Fibroblast of mammary gland (primary cell): Measurements from ENCODE around the gene TEX12.
A peak's percentile ranks its signal among the peaks of the same experiment; 100 is the strongest.

ENCODE experiments used
- DNase-seq: peaks from one replicate; pipeline ENCODE4 v3.0.0-alpha.2; 2010; ENCODE audit warnings: low read depth
- H3K4me3 ChIP-seq: 2 replicates; pipeline ENCODE4 v1.5.1; 2011; ENCODE audit warnings: low read depth, mild to moderate bottlenecking, low read length, moderate library complexity; ENCODE audit not compliant: control insufficient read depth
- CTCF ChIP-seq: conservative IDR thresholded peaks from 2 replicates; pipeline ENCODE4 v1.5.1; 2011; ENCODE audit warnings: low read depth, low read length, inconsistent platforms; ENCODE audit not compliant: control insufficient read depth, insufficient read depth

The TEX12 gene

GRCh38 chr11:112210890-112211289, 43.7 kb downstream of the TEX12 start:
- TF ChIP-seq CTCF = no peak
- no peak overlapping the region for H3K4me3 ChIP-seq
- no peak for DNase-seq

- TF ChIP-seq CTCF = no peak
- no peak for DNase-seq
Measured at GRCh38 chr11:112211536-112211935, 44.4 kb downstream of the TEX12 start.

GRCh38 chr11:112212290-112212689, 45.1 kb downstream of the TEX12 start:
- H3K4me3 ChIP-seq = no peak overlapping the region
- DNase-seq = no peak
- no peak for TF ChIP-seq CTCF

More at GRCh38 chr11:112211536-112211935, 44.4 kb downstream of the TEX12 start:
- H3K4me3 ChIP-seq = no peak overlapping the region

GRCh38 chr11:112212710-112213109, 45.5 kb downstream of the TEX12 start:
- no peak for TF ChIP-seq CTCF
- no peak overlapping the region for H3K4me3 ChIP-seq
- DNase-seq = no peak

- TF ChIP-seq CTCF = no peak
- H3K4me3 ChIP-seq = no peak overlapping the region
- DNase-seq = no peak
Measured at GRCh38 chr11:112213753-112214152, 46.6 kb downstream of the TEX12 start.

- H3K4me3 ChIP-seq = no peak overlapping the region
- no peak for TF ChIP-seq CTCF
- DNase-seq = no peak
Measured at GRCh38 chr11:112215621-112216020, 48.4 kb downstream of the TEX12 start.

GRCh38 chr11:112216561-112217105, 49.5 kb downstream of the TEX12 start:
- TF ChIP-seq CTCF = no peak
- no peak overlapping the region for H3K4me3 ChIP-seq
- peak; percentile 25 for DNase-seq
